ENCODE results near the gene RPL37A. TPM values are rescaled to one million over a fixed set of nuclear protein-coding genes. Genes with fewer than 3 reads are reported as not detected.

RPL37A gene
- total and polyA plus RNA-seq, 9 of the 15 experiments (the other 6 are each of a cell fraction or from before 2014, with no cell fraction given): 1,938 to 3,349 (median 2,436) TPM

DNA sequence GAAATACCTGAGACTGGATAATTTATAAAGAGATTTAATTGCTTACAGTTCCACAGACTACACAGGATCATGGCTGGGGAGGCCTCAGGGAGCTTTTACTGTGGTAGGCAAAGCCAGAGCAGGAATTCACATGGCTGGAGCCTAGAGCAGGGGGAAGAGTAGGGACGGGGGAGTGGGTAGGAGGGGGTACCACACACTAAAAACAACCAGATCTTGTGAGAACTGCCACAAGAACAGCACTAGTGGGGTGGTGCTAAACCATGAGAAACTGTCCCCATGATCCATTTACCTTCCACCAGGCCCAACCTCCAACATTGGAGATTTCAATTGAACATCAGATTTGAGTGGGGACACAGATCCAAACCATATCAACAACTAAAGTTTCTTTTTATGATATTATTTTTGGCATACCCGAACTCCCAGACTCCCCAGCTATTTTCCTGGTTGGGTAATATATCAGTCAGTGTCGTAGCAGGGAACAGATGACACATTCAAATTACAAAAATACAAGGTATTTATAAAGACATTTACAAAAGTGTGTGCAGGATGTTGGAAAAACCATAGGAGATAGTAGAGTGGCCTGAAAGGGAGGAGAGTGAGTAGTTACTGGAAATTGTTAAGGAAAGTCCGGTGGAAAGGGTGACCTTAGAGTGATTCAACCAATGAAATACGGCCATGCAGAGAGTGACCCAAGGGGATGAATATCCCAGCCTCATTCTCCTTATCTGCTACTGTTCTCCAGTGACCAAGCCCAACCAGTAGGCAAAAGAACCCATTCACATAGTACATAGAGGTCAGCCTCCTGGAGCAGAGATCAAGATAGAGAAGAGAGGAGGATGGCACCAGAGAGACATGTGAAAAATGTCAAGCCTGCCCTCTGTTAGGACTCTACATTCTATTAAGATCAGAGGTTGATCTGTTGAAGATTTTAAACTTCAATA lies 8.8 kb downstream of the RPL37A start (continued):
- no peak for TF ChIP-seq ARID3A (IDR thresholded peaks at IDR 0.05; ENCODE audit: borderline replicate concordance, low read depth, low read length)
- TF ChIP-seq SOX6 (IDR thresholded peaks at IDR 0.05): no peak
- TF ChIP-seq NFYB (IDR thresholded peaks at IDR 0.05; ENCODE audit: extremely low read depth, insufficient read length): no peak
- no peak for TF ChIP-seq FIP1L1 (IDR thresholded peaks at IDR 0.05; ENCODE audit: low read depth, low read length, poor library complexity, severe bottlenecking)

- CTCF ChIA-PET (ENCODE audit: low intra/inter-chr PET ratio): no interaction called here
- Histone ChIP-seq H3K9me1 (ENCODE audit: control insufficient read depth, insufficient read depth, low read length) (peaks cover 5% of the 10 kb centered on the region), H3K27me3 (ENCODE audit: control insufficient read depth in 2 of 2, insufficient read depth in 2 of 2, low read length in 2 of 2) (no peaks in the 10 kb centered on the region), H3K9me3 (replicated peaks; ENCODE audit: control insufficient read depth, insufficient read depth, low read depth, low read length) (no peaks in the 10 kb centered on the region), H3K4me2 (ENCODE audit: insufficient read depth, low read length) (no peak overlapping the region), H2AFZ (ENCODE audit: low read depth, low read length) (no peak overlapping the region), H3K36me3 (ENCODE audit: control insufficient read depth, insufficient read depth, low read length) (peaks cover 39% of the 10 kb centered on the region), H3K9ac (ENCODE audit: insufficient read depth in 1 of 2, low read depth in 2 of 2, low read length in 2 of 2) (no peak overlapping the region), H4K20me1 (replicated peaks; ENCODE audit: control insufficient read depth, insufficient read depth, low read length) (peaks cover 9% of the 10 kb centered on the region), H3K4me1 (replicated peaks in 1 of 2; ENCODE audit: control insufficient read depth in 2 of 2, insufficient read depth in 2 of 2, low read length in 2 of 2) (no peaks in the 10 kb centered on the region; a peak in 2 of 5 replicates), H3K4me3 (no peak overlapping the region), H3K79me2 (ENCODE audit: control insufficient read depth, insufficient read depth, low read length) (peaks cover 8% of the 10 kb centered on the region; the same call in 2 of the 3 replicates), H3K27ac (ENCODE audit: extremely low read depth, low read depth, low read length) (no peak overlapping the region)
- no peak for TF ChIP-seq MXD1 (CRISPR knock-in tag; IDR thresholded peaks at IDR 0.05; ENCODE audit: borderline replicate concordance, poor library complexity, severe bottlenecking)
- no peak for TF ChIP-seq CEBPB (tag; IDR thresholded peaks at IDR 0.05)
- no peak for TF ChIP-seq TGIF2 (CRISPR knock-in tag; IDR thresholded peaks at IDR 0.05)
- TF ChIP-seq, protein P1, sequence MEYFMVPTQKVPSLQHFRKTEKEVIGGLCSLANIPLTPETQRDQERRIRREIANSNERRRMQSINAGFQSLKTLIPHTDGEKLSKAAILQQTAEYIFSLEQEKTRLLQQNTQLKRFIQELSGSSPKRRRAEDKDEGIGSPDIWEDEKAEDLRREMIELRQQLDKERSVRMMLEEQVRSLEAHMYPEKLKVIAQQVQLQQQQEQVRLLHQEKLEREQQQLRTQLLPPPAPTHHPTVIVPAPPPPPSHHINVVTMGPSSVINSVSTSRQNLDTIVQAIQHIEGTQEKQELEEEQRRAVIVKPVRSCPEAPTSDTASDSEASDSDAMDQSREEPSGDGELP (CRISPR knock-in tag; IDR thresholded peaks at IDR 0.05; ENCODE audit: borderline replicate concordance): no peak
- no peak for TF ChIP-seq RCOR1 (IDR thresholded peaks at IDR 0.05; ENCODE audit: borderline replicate concordance in 1 of 2, low read depth in 2 of 2, low read length in 2 of 2)
- no peak for TF ChIP-seq SMARCA4 (IDR thresholded peaks at IDR 0.05)
- TF ChIP-seq, protein P2, sequence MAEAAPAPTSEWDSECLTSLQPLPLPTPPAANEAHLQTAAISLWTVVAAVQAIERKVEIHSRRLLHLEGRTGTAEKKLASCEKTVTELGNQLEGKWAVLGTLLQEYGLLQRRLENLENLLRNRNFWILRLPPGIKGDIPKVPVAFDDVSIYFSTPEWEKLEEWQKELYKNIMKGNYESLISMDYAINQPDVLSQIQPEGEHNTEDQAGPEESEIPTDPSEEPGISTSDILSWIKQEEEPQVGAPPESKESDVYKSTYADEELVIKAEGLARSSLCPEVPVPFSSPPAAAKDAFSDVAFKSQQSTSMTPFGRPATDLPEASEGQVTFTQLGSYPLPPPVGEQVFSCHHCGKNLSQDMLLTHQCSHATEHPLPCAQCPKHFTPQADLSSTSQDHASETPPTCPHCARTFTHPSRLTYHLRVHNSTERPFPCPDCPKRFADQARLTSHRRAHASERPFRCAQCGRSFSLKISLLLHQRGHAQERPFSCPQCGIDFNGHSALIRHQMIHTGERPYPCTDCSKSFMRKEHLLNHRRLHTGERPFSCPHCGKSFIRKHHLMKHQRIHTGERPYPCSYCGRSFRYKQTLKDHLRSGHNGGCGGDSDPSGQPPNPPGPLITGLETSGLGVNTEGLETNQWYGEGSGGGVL (CRISPR knock-in tag; IDR thresholded peaks at IDR 0.05): no peak
- TF ChIP-seq CAMTA2 (CRISPR knock-in tag; conservative IDR thresholded peaks at IDR 0.05): no peak
- WGBS (ENCODE audit: insufficient coverage, low coverage, missing lambda C conversion rate): 100% methylated on average over 1 of the region's 1 CpG
- POLR2A ChIA-PET: interaction anchor here (0.7 to 3.1 kb wide), 3 partner anchors 9 to 179 kb away, joined by 3 to 11 read pairs (median 4); partner anchors contain the start of gene RPL37A
- ATAC-seq (no peak), DNase-seq (ENCODE audit: extremely low read depth in 1 of 4, low spot score in 3 of 4) (no peak), FAIRE-seq (no peak)
- no TSS peak for BruUV-seq (replicated peaks)
- in situ Hi-C loops (cut with MboI): no loop called here
- intact Hi-C loops (cut with micrococcal nuclease): no loop called here
These were observed 9.6 kb downstream of the RPL37A start for GRCh38 chr2:216508229-216508628.
